NK-92 treated with Interleukin-12 subunit alpha and Interleukin-12 subunit beta, amount 100 ng/mL, for 24 hours (cell line): ENCODE results near the gene SMG6.
"Not testable (repeated sequence)": the region's sequence is repeated elsewhere in the genome, so short reads cannot be mapped to it uniquely, and the experiment has no call there.

Experiments used
- DNase-seq: peaks from one replicate; lab custom pipeline; 2025; lab: John Stamatoyannopoulos, UW

SMG6 gene

DNA sequence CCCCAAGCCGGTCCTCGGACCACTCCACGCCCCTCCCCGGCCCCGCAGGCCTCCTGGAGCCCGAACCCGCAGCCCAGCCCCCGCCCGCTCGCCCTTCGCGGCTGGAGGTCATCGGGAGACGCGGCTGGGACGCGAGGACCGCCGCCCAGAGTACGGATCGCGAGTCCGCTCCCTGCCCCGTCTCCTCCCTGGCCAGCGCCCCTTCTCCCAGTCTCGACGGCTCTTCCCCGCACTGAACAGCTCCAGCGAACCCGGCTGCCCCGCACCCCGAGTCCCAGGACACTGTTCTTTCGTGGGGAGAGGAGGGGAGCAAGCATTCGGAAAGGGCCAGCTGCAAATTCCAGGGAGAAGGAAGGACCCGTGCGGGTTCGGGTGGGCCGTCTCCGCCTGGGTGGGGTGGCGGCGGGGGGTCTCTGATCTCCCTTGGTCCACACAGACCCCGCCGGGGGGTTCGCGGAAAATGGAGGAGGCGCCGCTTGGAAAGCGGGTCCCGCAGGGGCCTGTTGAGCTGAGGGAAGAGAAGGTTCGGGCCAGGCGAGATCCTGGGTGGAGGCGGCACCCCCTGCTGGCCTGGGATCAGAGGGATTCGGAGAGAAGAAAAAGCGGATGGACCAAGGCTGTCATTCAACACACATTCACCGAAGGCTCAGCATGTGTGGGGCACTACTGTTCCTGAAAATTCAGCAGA is 277.8 kb downstream of the SMG6 start:
- DNase-seq: no peak

DNA sequence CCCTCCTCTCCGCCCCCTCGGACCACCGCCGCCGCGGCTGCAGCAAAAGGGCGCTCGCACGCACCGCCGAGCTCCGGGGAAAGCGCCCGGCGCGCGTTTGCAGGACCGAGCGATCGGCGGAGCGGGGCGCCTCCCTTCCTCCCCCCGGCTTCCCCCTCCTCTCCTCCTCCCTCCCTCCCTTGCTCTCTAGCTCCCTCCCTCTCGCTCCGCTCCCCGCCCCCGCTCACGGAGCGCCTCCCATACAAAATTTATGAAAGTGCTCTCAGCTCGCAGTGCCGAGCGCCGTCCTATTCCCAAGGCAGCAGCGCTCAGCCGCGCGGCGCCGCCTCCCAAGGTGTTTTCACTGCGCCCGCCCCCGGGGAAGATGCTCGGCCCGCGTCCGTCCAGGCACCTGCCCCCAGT is 278.4 kb downstream of the SMG6 start, which contains the start of gene RTN4RL1:
Gene RTN4RL1 (minus strand): TSS at position 115 of the 402 bp plus-strand sequence. CDS start 469 bp downstream, outside the sequence.
- DNase-seq: no peak

DNA sequence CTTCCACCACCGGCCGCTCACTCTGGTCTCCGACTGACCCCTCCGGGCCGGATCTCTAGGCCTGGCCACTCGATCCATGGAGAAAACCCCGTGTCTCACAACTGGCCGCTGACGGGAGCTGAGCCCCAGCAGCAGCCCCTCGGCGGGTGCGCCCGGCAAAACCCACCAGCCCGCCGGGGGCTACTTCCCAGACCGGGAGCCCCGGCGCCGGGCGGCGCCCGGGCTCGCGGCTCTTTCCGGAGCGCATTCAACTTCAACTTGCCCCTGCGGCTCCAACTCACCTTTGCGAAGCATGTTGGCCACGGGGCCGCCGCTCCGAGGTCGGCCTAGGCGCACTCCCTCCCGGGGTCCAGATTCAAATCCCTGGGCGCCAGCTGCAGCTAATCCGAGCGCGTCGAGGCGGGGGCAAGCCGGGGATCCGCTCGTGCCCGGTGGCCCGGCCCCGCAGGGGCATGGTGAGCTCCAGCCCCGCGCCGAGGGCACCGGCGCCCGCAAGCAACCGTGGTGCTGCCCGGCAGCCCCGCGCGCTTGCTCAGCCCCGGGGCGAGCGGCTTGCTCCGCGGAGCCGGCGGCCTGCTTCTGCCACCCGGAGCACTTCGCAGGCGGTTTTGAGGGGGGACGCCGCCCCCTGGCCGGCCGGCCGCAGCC is 278.9 kb downstream of the SMG6 start:
- no peak for DNase-seq

DNA sequence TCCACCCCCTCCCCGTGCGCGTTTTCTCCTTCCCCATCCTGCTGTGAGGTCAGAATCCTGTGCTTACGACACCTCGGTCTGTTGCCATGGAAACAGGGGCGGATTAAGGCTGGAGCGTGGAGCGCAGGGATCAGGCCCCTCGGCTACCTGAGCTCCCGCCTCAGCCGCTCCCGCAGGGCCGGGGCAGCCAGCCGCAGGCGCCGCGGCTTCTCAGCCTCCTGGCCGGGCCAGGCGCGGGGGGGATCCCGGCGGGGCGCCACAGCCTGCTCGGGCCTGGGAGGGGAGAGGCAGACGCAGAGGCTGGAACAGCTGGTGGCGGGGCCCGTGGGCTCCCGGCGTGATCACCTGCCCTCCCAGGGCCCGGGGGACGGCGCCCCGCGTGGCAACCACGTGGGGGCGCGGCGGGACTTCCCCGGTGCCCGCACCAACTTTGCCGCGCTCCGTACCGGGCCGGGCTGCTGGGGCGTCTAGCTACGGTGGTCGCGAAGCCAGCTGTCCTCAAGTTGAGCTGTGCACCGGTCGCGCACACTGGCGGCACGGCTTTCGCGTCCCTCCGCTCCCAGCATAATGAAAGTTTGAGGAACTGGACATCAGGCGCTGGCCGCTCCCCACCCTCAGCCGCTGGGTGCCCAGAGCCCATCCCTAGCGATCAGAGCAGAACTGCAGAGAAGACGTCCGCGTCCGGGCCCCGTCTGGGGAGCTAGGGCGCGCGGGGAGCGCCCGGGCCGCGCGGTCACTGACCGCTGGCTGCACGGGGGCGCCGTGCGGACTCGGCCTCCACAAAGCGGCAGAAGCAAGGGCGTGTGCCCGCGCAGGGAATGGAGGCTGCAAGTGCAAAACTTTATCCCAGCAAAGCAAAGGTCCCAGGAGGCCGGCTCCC is 279.7 kb downstream of the SMG6 start:
- no peak for DNase-seq

GRCh38 chr17:2023256-2023655 is 280.3 kb downstream of the SMG6 start:
- DNase-seq: no peak

DNA sequence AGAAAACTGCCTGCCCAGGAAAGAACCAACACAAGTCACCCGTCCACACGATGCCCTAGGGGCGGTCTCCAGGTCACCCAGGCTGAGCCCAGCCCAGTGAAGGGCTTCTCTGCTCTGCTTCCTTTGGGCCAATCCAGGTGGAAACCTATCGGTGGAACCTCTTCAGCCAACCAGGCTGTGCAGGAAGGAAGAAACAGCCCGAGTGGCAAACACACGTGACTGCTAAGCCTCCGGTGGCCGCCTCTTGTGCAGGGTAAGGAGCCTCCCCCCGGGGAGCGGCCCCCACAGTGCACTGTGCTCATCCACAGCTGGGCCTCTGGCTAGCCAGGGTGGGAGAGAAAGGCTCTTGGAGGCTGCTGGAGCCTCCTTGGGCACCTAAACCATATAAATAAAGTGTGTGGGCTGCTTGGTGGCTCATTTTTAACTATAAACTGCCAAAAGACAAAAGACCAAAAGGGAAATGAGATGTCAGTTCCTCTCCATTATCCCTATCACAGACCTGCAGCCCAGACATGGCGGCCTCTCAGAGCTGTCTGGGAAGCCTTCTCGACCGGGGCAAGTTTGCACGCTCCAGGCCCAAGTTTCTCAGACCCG is 280.8 kb downstream of the SMG6 start:
- DNase-seq: no peak

DNA sequence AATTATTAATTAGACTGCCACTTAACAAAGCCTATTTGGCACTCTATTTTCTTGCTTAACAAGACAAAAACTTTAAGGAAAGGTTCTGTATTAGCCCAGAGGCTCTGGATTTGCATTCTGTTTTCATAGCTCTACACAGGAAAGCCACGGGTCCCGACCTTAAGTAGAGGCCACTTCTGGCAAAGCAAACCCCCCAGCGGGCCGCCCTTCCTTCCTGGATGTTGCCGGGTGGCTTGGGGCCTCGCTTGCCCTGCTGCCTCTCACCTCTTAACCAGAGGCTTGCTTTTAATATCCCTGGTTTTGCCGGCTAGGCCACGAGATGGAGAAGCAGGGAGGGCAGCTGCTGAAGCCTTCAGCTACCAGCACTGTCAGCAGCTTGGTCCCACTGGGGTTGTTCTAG is 282.9 kb downstream of the SMG6 start:
- no peak for DNase-seq

DNA sequence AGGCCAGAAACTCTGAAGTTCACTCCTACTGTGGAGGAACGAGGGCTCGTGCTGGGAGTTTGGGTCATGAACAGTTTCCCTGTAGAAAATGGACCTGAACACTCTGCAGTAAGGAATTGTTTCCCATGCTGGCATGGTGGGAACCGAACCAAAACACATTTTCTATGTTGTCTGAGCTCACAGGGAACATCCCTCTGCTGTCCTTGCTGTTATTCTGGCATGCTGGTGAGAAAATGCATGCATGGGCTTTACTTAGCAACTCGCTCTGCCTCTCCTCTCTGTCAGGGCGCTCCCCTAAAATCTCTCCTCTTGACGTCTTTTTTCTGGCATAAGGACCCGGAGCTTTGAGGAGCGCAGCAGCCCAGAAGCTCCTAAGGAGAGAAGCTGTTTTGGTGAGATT is 283.9 kb downstream of the SMG6 start:
- no peak for DNase-seq

DNA sequence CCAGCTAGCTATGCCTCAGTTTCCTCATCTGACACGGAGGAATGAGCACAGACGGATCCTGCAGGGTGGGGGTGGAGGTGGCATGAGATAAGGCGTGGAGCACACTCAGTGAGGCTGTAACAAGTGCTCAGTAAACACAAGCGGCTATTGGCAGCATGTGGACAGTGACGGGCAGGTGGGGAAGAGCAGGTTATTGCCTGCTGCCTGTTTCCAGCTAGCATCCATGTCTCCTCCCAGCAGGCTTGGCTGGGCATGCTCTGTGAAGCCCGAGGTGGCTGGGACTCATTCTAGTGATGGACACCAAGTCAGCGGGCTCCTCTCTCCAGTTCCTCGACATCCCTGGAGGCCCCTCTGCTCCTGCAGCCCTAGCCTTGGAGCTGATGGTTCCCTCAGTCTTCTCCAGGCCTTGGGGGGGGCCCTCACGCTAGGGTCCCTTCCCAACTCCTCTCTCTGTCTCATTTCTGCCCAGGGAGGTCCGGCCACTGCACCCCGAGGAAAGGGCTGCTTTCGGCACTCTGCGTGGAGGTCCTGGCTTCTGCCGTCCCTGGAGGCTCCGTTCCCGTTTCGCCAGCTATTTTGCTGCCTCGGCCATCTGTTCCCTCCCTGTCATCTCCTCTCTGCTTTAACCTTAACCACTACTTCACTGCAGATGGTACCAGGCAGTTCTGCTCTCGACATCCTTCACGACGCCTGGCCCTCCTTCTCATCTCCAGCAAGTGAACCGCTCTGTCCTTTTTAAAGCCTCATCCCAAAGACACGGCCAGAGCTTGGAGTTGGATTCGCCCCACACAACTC is 284.7 kb downstream of the SMG6 start:
- no peak for DNase-seq

- DNase-seq: no peak
Observed at GRCh38 chr17:2017274-2017941, 286.2 kb downstream of the SMG6 start.

- no peak for DNase-seq
Observed at GRCh38 chr17:2016494-2016893, 287.1 kb downstream of the SMG6 start.

GRCh38 chr17:2015314-2015713 is 288.3 kb downstream of the SMG6 start:
- DNase-seq: no peak

DNA sequence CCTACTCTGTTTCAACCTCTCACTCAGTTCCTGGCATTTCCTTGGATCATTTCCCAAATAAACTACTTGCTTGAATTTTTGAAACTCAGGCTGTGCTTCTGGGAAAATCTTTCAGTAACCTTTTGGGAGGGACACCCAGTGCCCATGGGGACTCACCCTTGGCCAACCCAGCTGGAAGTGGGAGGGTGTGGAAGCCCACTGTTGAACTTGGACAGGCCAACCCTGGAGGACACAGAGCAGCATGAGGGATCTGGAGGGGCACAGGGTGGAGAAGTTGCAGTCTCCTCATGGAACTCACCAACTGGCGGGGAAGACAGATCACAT is 289.6 kb downstream of the SMG6 start:
- DNase-seq: no peak

- DNase-seq: not testable (repeated sequence)
Observed at GRCh38 chr17:2013220-2013993, 290.2 kb downstream of the SMG6 start.

DNA sequence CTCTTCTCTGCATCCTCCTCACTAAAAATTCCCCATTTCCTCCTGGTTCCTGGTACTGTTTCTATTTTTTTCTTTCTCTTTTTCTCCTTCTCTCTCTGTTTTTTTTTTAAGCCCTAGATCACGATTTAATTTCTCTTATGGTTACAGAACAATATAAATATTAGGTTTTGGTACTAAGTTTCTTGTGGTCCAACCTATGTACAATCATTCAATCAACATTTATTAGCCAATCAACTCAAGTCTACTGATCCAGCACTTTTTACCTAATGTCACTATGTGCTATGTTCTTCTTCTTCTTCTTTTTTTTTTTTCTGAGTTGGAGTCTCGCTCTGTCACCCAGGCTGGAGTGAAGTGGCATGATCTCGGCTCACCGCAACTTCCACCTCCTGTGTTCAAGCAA is 291.1 kb downstream of the SMG6 start:
- DNase-seq: no peak

- no peak for DNase-seq
Observed at GRCh38 chr17:2011411-2012371, 291.9 kb downstream of the SMG6 start.
